Measurements from ENCODE around the gene TXNDC16. TPM values are rescaled to one million over a fixed set of nuclear protein-coding genes. Genes with fewer than 3 reads are reported as not detected.

Gene TXNDC16
- total RNA-seq, 4 donors from 2014 or later: 7.7 to 14.2 (median 8.0) TPM

GRCh38 chr14:52447236-52447635 lies 105.1 kb downstream of the TXNDC16 start:
- peaks cover 10% of the 10 kb centered on the region for H3K36me3 ChIP-seq
- H3K4me3 ChIP-seq: no peak overlapping the region
- H3K27me3 ChIP-seq: no peaks in the 10 kb centered on the region
- WGBS: 100% methylated on average over 2 of the region's 3 CpGs
- TF ChIP-seq POLR2A (IDR thresholded peaks at IDR 0.05) (no peak), CTCF (IDR thresholded peaks at IDR 0.05) (no peak), POLR2AphosphoS5 (IDR thresholded peaks at IDR 0.05) (no peak), EP300 (IDR thresholded peaks at IDR 0.05) (no peak)
- no peak for DNase-seq (ENCODE audit: low spot score in 2 of 2)
- no peaks in the 10 kb centered on the region for H3K9me3 ChIP-seq
- no peak overlapping the region for H3K27ac ChIP-seq
- H3K4me1 ChIP-seq: no peaks in the 10 kb centered on the region

GRCh38 chr14:52446355-52446754 lies 106.0 kb downstream of the TXNDC16 start:
- H3K4me1 ChIP-seq: no peaks in the 10 kb centered on the region
- no peak for DNase-seq (ENCODE audit: low spot score in 2 of 2)
- no peak overlapping the region for H3K4me3 ChIP-seq
- H3K9me3 ChIP-seq: no peaks in the 10 kb centered on the region
- TF ChIP-seq POLR2AphosphoS5 (IDR thresholded peaks at IDR 0.05) (no peak), POLR2A (IDR thresholded peaks at IDR 0.05) (no peak), CTCF (IDR thresholded peaks at IDR 0.05) (no peak), EP300 (IDR thresholded peaks at IDR 0.05) (no peak)
- peaks cover 10% of the 10 kb centered on the region for H3K36me3 ChIP-seq
- H3K27ac ChIP-seq: no peak overlapping the region
- H3K27me3 ChIP-seq: no peaks in the 10 kb centered on the region

- H3K27me3 ChIP-seq: no peaks in the 10 kb centered on the region
- peaks cover 5% of the 10 kb centered on the region for H3K36me3 ChIP-seq
- DNase-seq (ENCODE audit: low spot score in 2 of 2): no peak
- H3K4me1 ChIP-seq: no peaks in the 10 kb centered on the region
- TF ChIP-seq POLR2AphosphoS5 (IDR thresholded peaks at IDR 0.05): no peak
- H3K27ac ChIP-seq: no peak overlapping the region
- H3K9me3 ChIP-seq: no peaks in the 10 kb centered on the region
- no peak overlapping the region for H3K4me3 ChIP-seq
These were observed 108.8 kb downstream of the TXNDC16 start for GRCh38 chr14:52443506-52443905.

DNA sequence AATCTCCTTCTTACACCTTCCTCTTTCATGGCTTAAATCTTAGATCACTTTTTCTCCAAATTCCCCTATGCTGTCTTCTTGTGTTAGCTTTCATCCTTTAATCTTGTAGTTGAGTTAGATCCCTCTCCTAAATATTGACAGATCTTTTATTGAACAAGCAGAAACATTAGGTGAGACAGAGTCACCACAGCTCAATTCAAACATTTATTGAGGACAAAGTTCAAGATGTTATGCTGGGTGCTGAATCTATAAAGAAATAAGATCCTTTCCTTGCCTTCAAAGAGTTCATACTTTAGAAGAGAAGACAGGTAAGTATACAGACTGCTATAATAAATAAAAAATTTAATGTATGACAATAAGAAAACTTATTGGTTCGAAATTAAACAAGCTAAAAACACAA lies 109.7 kb downstream of the TXNDC16 start:
- DNase-seq (ENCODE audit: low spot score in 2 of 2): no peak
- H3K9me3 ChIP-seq: no peaks in the 10 kb centered on the region
- TF ChIP-seq CTCF (IDR thresholded peaks at IDR 0.05) (no peak), POLR2A (IDR thresholded peaks at IDR 0.05) (no peak), EP300 (IDR thresholded peaks at IDR 0.05) (no peak), POLR2AphosphoS5 (IDR thresholded peaks at IDR 0.05) (no peak)
- H3K4me3 ChIP-seq: no peak overlapping the region
- 95% methylated on average over 1 of the region's 1 CpG for WGBS
- H3K4me1 ChIP-seq: no peaks in the 10 kb centered on the region
- H3K27ac ChIP-seq: no peak overlapping the region
- peaks cover 10% of the 10 kb centered on the region for H3K36me3 ChIP-seq
- H3K27me3 ChIP-seq: no peaks in the 10 kb centered on the region

DNA sequence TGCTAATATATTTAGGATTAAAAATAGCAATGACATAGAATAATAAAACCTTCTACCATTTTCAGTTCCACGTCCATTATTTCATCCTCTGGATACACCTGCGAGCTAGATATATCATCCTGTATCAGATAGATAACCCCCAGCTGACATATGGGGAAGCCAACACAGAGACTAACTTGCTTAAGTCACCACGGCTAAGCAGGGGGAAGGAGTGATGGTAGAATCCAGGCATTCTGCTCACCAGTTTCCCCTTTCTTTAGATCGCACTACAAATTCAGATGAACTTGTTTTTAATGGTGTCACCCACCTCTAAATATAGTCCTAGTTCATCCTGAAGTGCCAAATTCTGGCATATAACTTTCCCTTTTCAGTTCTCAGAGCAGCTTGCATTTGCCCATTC lies 110.1 kb downstream of the TXNDC16 start:
- H3K4me1 ChIP-seq: no peaks in the 10 kb centered on the region
- TF ChIP-seq POLR2AphosphoS5 (IDR thresholded peaks at IDR 0.05) (no peak), POLR2A (IDR thresholded peaks at IDR 0.05) (no peak)
- 91% methylated on average over 4 of the region's 4 CpGs for WGBS
- no peak overlapping the region for H3K27ac ChIP-seq
- peaks cover 10% of the 10 kb centered on the region for H3K36me3 ChIP-seq
- DNase-seq (ENCODE audit: low spot score in 2 of 2): no peak
- no peak overlapping the region for H3K4me3 ChIP-seq
- H3K27me3 ChIP-seq: no peaks in the 10 kb centered on the region
- H3K9me3 ChIP-seq: no peaks in the 10 kb centered on the region

GRCh38 chr14:52439476-52439875 lies 112.8 kb downstream of the TXNDC16 start:
- Histone ChIP-seq H3K27me3 (no peaks in the 10 kb centered on the region), H3K4me1 (no peaks in the 10 kb centered on the region), H3K27ac (no peak overlapping the region), H3K4me3 (no peak overlapping the region), H3K9me3 (no peaks in the 10 kb centered on the region), H3K36me3 (peaks cover 5% of the 10 kb centered on the region)
- WGBS: 60% methylated on average over 4 of the region's 4 CpGs
- TF ChIP-seq POLR2AphosphoS5 (IDR thresholded peaks at IDR 0.05) (no peak), POLR2A (IDR thresholded peaks at IDR 0.05) (no peak), CTCF (IDR thresholded peaks at IDR 0.05) (no peak), EP300 (IDR thresholded peaks at IDR 0.05) (no peak)
- no peak for DNase-seq (ENCODE audit: low spot score in 2 of 2)
